ENCODE measurements around the gene NEBL.

DNA sequence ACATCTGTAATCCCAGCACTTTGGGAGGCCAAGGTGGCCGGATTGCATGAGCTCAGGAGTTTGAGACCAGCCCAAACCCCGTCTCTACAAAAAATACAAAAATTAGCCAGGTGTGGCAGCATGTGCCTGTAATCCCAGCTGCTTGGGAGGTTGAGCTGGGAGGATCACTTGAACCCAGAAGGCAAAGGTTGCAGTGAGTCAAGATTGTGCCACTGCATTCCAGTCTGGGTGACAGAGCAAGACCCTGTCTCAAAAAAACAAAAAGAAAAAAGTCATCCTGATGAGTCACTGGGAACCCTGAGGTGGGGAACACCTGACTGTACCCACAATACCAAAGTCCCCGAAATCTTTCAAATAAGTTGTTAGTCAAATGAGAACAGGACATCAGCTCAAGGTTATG, 80.0 kb downstream of the NEBL start:
- TF ChIP-seq, protein P1, sequence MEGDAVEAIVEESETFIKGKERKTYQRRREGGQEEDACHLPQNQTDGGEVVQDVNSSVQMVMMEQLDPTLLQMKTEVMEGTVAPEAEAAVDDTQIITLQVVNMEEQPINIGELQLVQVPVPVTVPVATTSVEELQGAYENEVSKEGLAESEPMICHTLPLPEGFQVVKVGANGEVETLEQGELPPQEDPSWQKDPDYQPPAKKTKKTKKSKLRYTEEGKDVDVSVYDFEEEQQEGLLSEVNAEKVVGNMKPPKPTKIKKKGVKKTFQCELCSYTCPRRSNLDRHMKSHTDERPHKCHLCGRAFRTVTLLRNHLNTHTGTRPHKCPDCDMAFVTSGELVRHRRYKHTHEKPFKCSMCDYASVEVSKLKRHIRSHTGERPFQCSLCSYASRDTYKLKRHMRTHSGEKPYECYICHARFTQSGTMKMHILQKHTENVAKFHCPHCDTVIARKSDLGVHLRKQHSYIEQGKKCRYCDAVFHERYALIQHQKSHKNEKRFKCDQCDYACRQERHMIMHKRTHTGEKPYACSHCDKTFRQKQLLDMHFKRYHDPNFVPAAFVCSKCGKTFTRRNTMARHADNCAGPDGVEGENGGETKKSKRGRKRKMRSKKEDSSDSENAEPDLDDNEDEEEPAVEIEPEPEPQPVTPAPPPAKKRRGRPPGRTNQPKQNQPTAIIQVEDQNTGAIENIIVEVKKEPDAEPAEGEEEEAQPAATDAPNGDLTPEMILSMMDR (IDR thresholded peaks at IDR 0.05) = no peak
- no peak for TF ChIP-seq POLR2A (IDR thresholded peaks at IDR 0.05; ENCODE audit: low read depth)

Measured in esophagus muscularis mucosa (tissue), 3 donors.